MM.1S (cell line): ENCODE results near the gene RPTN.

Experiments used
- DNase-seq: peaks from one replicate; pipeline ENCODE4 v3.0.0-alpha.2; 2015
- H2AFZ ChIP-seq: fragments of 300-600 bp; sonication (generic); 2 replicates; pipeline ENCODE4 v1.6.0; 2016; ENCODE audit warnings: antibody characterized with exemption, low read length
- H3F3A ChIP-seq: fragments of 300-600 bp; sonication (generic); 2 replicates; pipeline ENCODE4 v1.6.1; 2016; ENCODE audit warnings: mild to moderate bottlenecking, antibody characterized with exemption, low read length, moderate library complexity, mixed read lengths; ENCODE audit not compliant: insufficient read depth
- H3K27ac ChIP-seq: fragments of 300-600 bp; sonication (generic); 2 replicates; pipeline ENCODE4 v1.5.1; 2016; ENCODE audit warnings: mild to moderate bottlenecking, low read length
- H3K27me3 ChIP-seq: fragments of 300-600 bp; sonication (generic); replicated peaks from 2 replicates; pipeline ENCODE4 v1.6.0; 2016; ENCODE audit warnings: low read length; ENCODE audit not compliant: insufficient read depth
- H3K36me3 ChIP-seq: fragments of 300-600 bp; sonication (generic); replicated peaks from 2 replicates; pipeline ENCODE4 v1.6.1; 2016; ENCODE audit warnings: mild to moderate bottlenecking, low read length, mixed read lengths; ENCODE audit not compliant: insufficient read depth
- H3K4me1 ChIP-seq: fragments of 300-600 bp; sonication (generic); 2 replicates; pipeline ENCODE4 v1.6.1; 2016; ENCODE audit warnings: low read length, mixed read lengths
- H3K4me2 ChIP-seq: fragments of 300-600 bp; sonication (generic); 2 replicates; pipeline ENCODE4 v1.6.0; 2016; ENCODE audit warnings: low read depth, low read length
- H3K4me3 ChIP-seq: fragments of 300-600 bp; sonication (generic); 2 replicates; pipeline ENCODE4 v1.5.1; 2016; ENCODE audit warnings: low read length, mixed read lengths
- H3K79me2 ChIP-seq: fragments of 300-600 bp; sonication (generic); 2 replicates; pipeline ENCODE4 v1.6.1; 2016; ENCODE audit warnings: mixed run types, low read length, mixed read lengths
- H3K9ac ChIP-seq: fragments of 300-600 bp; sonication (generic); 2 replicates; pipeline ENCODE4 v1.6.1; 2016; ENCODE audit warnings: low read length, mixed read lengths
- H3K9me2 ChIP-seq: fragments of 300-600 bp; sonication (generic); replicated peaks from 2 replicates; pipeline ENCODE4 v1.6.1; 2016; ENCODE audit warnings: mild to moderate bottlenecking, low read length, mixed read lengths; ENCODE audit not compliant: insufficient read depth
- H3K9me3 ChIP-seq: fragments of 300-600 bp; sonication (generic); replicated peaks from 2 replicates; pipeline ENCODE4 v1.6.1; 2016; ENCODE audit warnings: mild to moderate bottlenecking, low read length, mixed read lengths; ENCODE audit not compliant: insufficient read depth
- H4K20me1 ChIP-seq: fragments of 300-600 bp; sonication (generic); 2 replicates; pipeline ENCODE4 v1.6.1; 2016; ENCODE audit warnings: mild to moderate bottlenecking, low read length, moderate library complexity, mixed read lengths; ENCODE audit not compliant: insufficient read depth
- CTCF ChIP-seq: fragments of 300-600 bp; sonication (generic); IDR thresholded peaks from 2 replicates; pipeline ENCODE4 v1.5.1; 2016; ENCODE audit warnings: antibody characterized with exemption, low read length, mixed read lengths
- EZH2 ChIP-seq: fragments of 300-600 bp; sonication (generic); optimal IDR thresholded peaks from 2 replicates; pipeline ENCODE3; 2017; ENCODE audit warnings: low read depth, mild to moderate bottlenecking, antibody characterized with exemption, low read length, mixed read lengths
- EZH2phosphoT487 ChIP-seq: fragments of 300-600 bp; sonication (generic); IDR thresholded peaks from 2 replicates; pipeline ENCODE4 v1.6.1; 2018; ENCODE audit warnings: antibody characterized with exemption, low read length

The RPTN gene

GRCh38 chr1:152164517-152165136, 5.6 kb upstream of the RPTN start:
- Histone ChIP-seq H3K4me2 (no peak overlapping the region), H3K79me2 (no peaks in the 10 kb centered on the region), H3K9me2 (no peaks in the 10 kb centered on the region), H3K36me3 (no peaks in the 10 kb centered on the region), H3K9ac (no peak overlapping the region), H3F3A (peaks cover 8% of the 10 kb centered on the region), H3K9me3 (no peaks in the 10 kb centered on the region), H2AFZ (no peak overlapping the region), H4K20me1 (no peaks in the 10 kb centered on the region), H3K27ac (no peak overlapping the region), H3K27me3 (no peaks in the 10 kb centered on the region), H3K4me3 (no peak overlapping the region), H3K4me1 (peaks cover 39% of the 10 kb centered on the region)
- TF ChIP-seq EZH2 (no peak), CTCF (no peak), EZH2phosphoT487 (no peak)
- DNase-seq: no peak

- Histone ChIP-seq H3K79me2 (no peaks in the 10 kb centered on the region), H4K20me1 (no peaks in the 10 kb centered on the region), H3K27ac (no peak overlapping the region), H3K27me3 (no peaks in the 10 kb centered on the region), H3K4me2 (peak overlapping the region; percentile 12), H3K4me3 (no peak overlapping the region), H3K36me3 (no peaks in the 10 kb centered on the region), H3K9me2 (no peaks in the 10 kb centered on the region), H2AFZ (no peak overlapping the region), H3K9me3 (no peaks in the 10 kb centered on the region), H3K4me1 (peaks cover 25% of the 10 kb centered on the region), H3F3A (no peaks in the 10 kb centered on the region), H3K9ac (no peak overlapping the region)
- TF ChIP-seq CTCF (no peak), EZH2phosphoT487 (no peak), EZH2 (no peak)
- no peak for DNase-seq
Observed at GRCh38 chr1:152162792-152163463, 3.9 kb upstream of the RPTN start.

GRCh38 chr1:152160576-152160975, 1.5 kb upstream of the RPTN start:
- H3K27me3 ChIP-seq: no peaks in the 10 kb centered on the region
- DNase-seq: no peak
- TF ChIP-seq EZH2 (no peak), EZH2phosphoT487 (no peak), CTCF (no peak)
- no peak overlapping the region for H3K9ac ChIP-seq
- H3K9me3 ChIP-seq: no peaks in the 10 kb centered on the region
- no peak overlapping the region for H3K27ac ChIP-seq
- no peak overlapping the region for H3K4me3 ChIP-seq
- no peaks in the 10 kb centered on the region for H3F3A ChIP-seq
- no peaks in the 10 kb centered on the region for H3K79me2 ChIP-seq
- H2AFZ ChIP-seq: no peak overlapping the region
- H3K4me2 ChIP-seq: no peak overlapping the region
- no peaks in the 10 kb centered on the region for H4K20me1 ChIP-seq
- H3K9me2 ChIP-seq: no peaks in the 10 kb centered on the region
- H3K4me1 ChIP-seq: peaks cover 20% of the 10 kb centered on the region
- H3K36me3 ChIP-seq: no peaks in the 10 kb centered on the region
